Measurements from ENCODE around the gene EML2.

Gene EML2

GRCh38 chr19:45636902-45637301 lies 2.3 kb downstream of the EML2 start:
- Histone ChIP-seq H3K9me3 (replicated peaks; ENCODE audit: insufficient read depth, low read length) (no peaks in the 10 kb centered on the region), H3K36me3 (replicated peaks; ENCODE audit: insufficient read depth, low read length) (no peaks in the 10 kb centered on the region), H4K20me1 (ENCODE audit: insufficient read depth, low read length) (no peaks in the 10 kb centered on the region), H3K4me3 (ENCODE audit: low read length) (no peak overlapping the region), H3K4me2 (ENCODE audit: low read depth, low read length) (no peak overlapping the region), H3K27me3 (replicated peaks; ENCODE audit: insufficient read depth, low read length) (no peaks in the 10 kb centered on the region), H3K27ac (ENCODE audit: low read length) (no peak overlapping the region), H3K9ac (ENCODE audit: low read length) (no peak overlapping the region), H3K4me1 (ENCODE audit: low read length) (peaks cover 4% of the 10 kb centered on the region; the same call in 1 of the 2 replicates), H3K79me2 (ENCODE audit: low read length) (no peaks in the 10 kb centered on the region), H3F3A (ENCODE audit: insufficient read depth, low read length) (peaks cover 14% of the 10 kb centered on the region), H3K9me2 (replicated peaks; ENCODE audit: insufficient read depth, low read length) (no peaks in the 10 kb centered on the region), H2AFZ (ENCODE audit: low read length) (no peak overlapping the region)
- TF ChIP-seq EZH2phosphoT487 (IDR thresholded peaks at IDR 0.05; ENCODE audit: low read length) (no peak), EZH2 (optimal IDR thresholded peaks at IDR 0.05; ENCODE audit: low read depth, low read length) (no peak)
- DNase-seq = no peak

- H3K9me3 ChIP-seq (replicated peaks; ENCODE audit: insufficient read depth, low read length) = no peaks in the 10 kb centered on the region
- no peak overlapping the region for H3K9ac ChIP-seq (ENCODE audit: low read length)
- no peak overlapping the region for H2AFZ ChIP-seq (ENCODE audit: low read length)
- H3K4me1 ChIP-seq (ENCODE audit: low read length) = peaks cover 4% of the 10 kb centered on the region; the same call in 1 of the 2 replicates
- no peak overlapping the region for H3K4me3 ChIP-seq (ENCODE audit: low read length)
- no peaks in the 10 kb centered on the region for H3K9me2 ChIP-seq (replicated peaks; ENCODE audit: insufficient read depth, low read length)
- no peak overlapping the region for H3K27ac ChIP-seq (ENCODE audit: low read length)
- no peak for TF ChIP-seq EZH2phosphoT487 (IDR thresholded peaks at IDR 0.05; ENCODE audit: low read length)
- no peak for TF ChIP-seq EZH2 (optimal IDR thresholded peaks at IDR 0.05; ENCODE audit: low read depth, low read length)
- no peak for TF ChIP-seq CTCF (IDR thresholded peaks at IDR 0.05; ENCODE audit: low read length)
- no peak overlapping the region for H3K4me2 ChIP-seq (ENCODE audit: low read depth, low read length)
- no peak for DNase-seq
- no peaks in the 10 kb centered on the region for H3K79me2 ChIP-seq (ENCODE audit: low read length)
- no peaks in the 10 kb centered on the region for H4K20me1 ChIP-seq (ENCODE audit: insufficient read depth, low read length)
- no peaks in the 10 kb centered on the region for H3K36me3 ChIP-seq (replicated peaks; ENCODE audit: insufficient read depth, low read length)
- no peaks in the 10 kb centered on the region for H3K27me3 ChIP-seq (replicated peaks; ENCODE audit: insufficient read depth, low read length)
- H3F3A ChIP-seq (ENCODE audit: insufficient read depth, low read length) = peaks cover 8% of the 10 kb centered on the region
Measured at GRCh38 chr19:45636275-45636674, 2.9 kb downstream of the EML2 start.

GRCh38 chr19:45632468-45633196 lies 6.6 kb downstream of the EML2 start:
- H3K4me1 ChIP-seq (ENCODE audit: low read length) = peaks cover 8% of the 10 kb centered on the region; the same call in 1 of the 2 replicates
- H3K9ac ChIP-seq (ENCODE audit: low read length) = no peak overlapping the region
- H3K27me3 ChIP-seq (replicated peaks; ENCODE audit: insufficient read depth, low read length) = no peaks in the 10 kb centered on the region
- no peak for DNase-seq
- no peak overlapping the region for H3K27ac ChIP-seq (ENCODE audit: low read length)
- peaks cover 7% of the 10 kb centered on the region; the same call in 1 of the 2 replicates for H3F3A ChIP-seq (ENCODE audit: insufficient read depth, low read length)
- no peak for TF ChIP-seq CTCF (IDR thresholded peaks at IDR 0.05; ENCODE audit: low read length)
- H3K4me2 ChIP-seq (ENCODE audit: low read depth, low read length) = no peak overlapping the region
- no peaks in the 10 kb centered on the region for H4K20me1 ChIP-seq (ENCODE audit: insufficient read depth, low read length)
- H2AFZ ChIP-seq (ENCODE audit: low read length) = no peak overlapping the region
- no peaks in the 10 kb centered on the region for H3K36me3 ChIP-seq (replicated peaks; ENCODE audit: insufficient read depth, low read length)
- H3K9me2 ChIP-seq (replicated peaks; ENCODE audit: insufficient read depth, low read length) = no peaks in the 10 kb centered on the region
- no peak overlapping the region for H3K4me3 ChIP-seq (ENCODE audit: low read length)
- no peaks in the 10 kb centered on the region for H3K9me3 ChIP-seq (replicated peaks; ENCODE audit: insufficient read depth, low read length)
- no peaks in the 10 kb centered on the region for H3K79me2 ChIP-seq (ENCODE audit: low read length)

GRCh38 chr19:45630463-45630862 lies 8.7 kb downstream of the EML2 start:
- Histone ChIP-seq H3F3A (ENCODE audit: insufficient read depth, low read length) (peaks cover 7% of the 10 kb centered on the region; the same call in 1 of the 2 replicates), H3K36me3 (replicated peaks; ENCODE audit: insufficient read depth, low read length) (no peaks in the 10 kb centered on the region), H3K4me2 (ENCODE audit: low read depth, low read length) (no peak overlapping the region), H3K27ac (ENCODE audit: low read length) (peak overlapping the region; percentile 46; the same call in 1 of the 2 replicates), H3K9me3 (replicated peaks; ENCODE audit: insufficient read depth, low read length) (no peaks in the 10 kb centered on the region), H3K9me2 (replicated peaks; ENCODE audit: insufficient read depth, low read length) (no peaks in the 10 kb centered on the region), H4K20me1 (ENCODE audit: insufficient read depth, low read length) (no peaks in the 10 kb centered on the region), H2AFZ (ENCODE audit: low read length) (no peak overlapping the region), H3K9ac (ENCODE audit: low read length) (no peak overlapping the region), H3K79me2 (ENCODE audit: low read length) (no peaks in the 10 kb centered on the region), H3K4me3 (ENCODE audit: low read length) (no peak overlapping the region), H3K27me3 (replicated peaks; ENCODE audit: insufficient read depth, low read length) (no peaks in the 10 kb centered on the region), H3K4me1 (ENCODE audit: low read length) (peaks cover 8% of the 10 kb centered on the region; the same call in 1 of the 2 replicates)
- no peak for TF ChIP-seq EZH2phosphoT487 (IDR thresholded peaks at IDR 0.05; ENCODE audit: low read length)
- TF ChIP-seq EZH2 (optimal IDR thresholded peaks at IDR 0.05; ENCODE audit: low read depth, low read length) = no peak
- no peak for TF ChIP-seq CTCF (IDR thresholded peaks at IDR 0.05; ENCODE audit: low read length)
- peak; percentile 48 for DNase-seq
